ENCODE data around the gene ALOX12B. TPM values are rescaled to one million over a fixed set of nuclear protein-coding genes. Genes with fewer than 3 reads are reported as not detected.

ALOX12B gene
- total and polyA plus RNA-seq, 2 donors (not counting 1 experiment from before 2014, with no cell fraction given): 0.57 to 0.69 TPM

GRCh38 chr17:8060274-8060673 lies 27.2 kb downstream of the ALOX12B start:
- CTCF ChIA-PET: interaction anchor here (0.6 to 10.2 kb wide), 55 partner anchors 9 to 938 kb away, joined by 3 to 131 read pairs (median 5); partner anchors contain the start of genes ALOXE3, CCDC42, CNTROB and CYB5D1
- H2AFZ ChIP-seq (ENCODE audit: insufficient read depth, low read depth, low read length, poor library complexity, severe bottlenecking): no peak overlapping the region
- peaks cover 0 to 3% (median 0%) of the 10 kb centered on the region in 3 donors for H3K9me3 ChIP-seq (ENCODE audit: control extremely low read depth in 1 of 3, control insufficient read depth in 2 of 3, insufficient read depth in 1 of 3, low read length in 2 of 3)
- Mint-ChIP-seq H3K27ac (peak overlapping the region; percentile 41), H3K4me3 (no peak overlapping the region), H3K27me3 (peaks cover 46% of the 10 kb centered on the region), H3K4me1 (peaks cover 27% of the 10 kb centered on the region), H3K9me3 (ENCODE audit: insufficient read depth) (no peaks in the 10 kb centered on the region)
- no peaks in the 10 kb centered on the region for H3K79me2 ChIP-seq (ENCODE audit: control insufficient read depth, insufficient read depth, low read length)
- H3K36me3 ChIP-seq (replicated peaks in 1 of 2; ENCODE audit: control extremely low read depth in 1 of 2, control insufficient read depth in 1 of 2, extremely low read depth in 1 of 2, insufficient read depth in 2 of 2, low read length in 1 of 2): no peaks in the 10 kb centered on the region
- peaks cover 22 to 25% of the 10 kb centered on the region in 2 donors for H3K4me1 ChIP-seq (ENCODE audit: control insufficient read depth in 2 of 2, insufficient read depth in 2 of 2, low read length in 2 of 2)
- ATAC-seq (ENCODE audit: low read depth) (peak; percentile 40), DNase-seq (peak; percentile 87)
- H3K27me3 ChIP-seq (replicated peaks in 1 of 4; ENCODE audit: control extremely low read depth in 1 of 4, control insufficient read depth in 3 of 4, insufficient read depth in 4 of 4, low read length in 3 of 4): peaks cover 0 to 46% (median 22%) of the 10 kb centered on the region in 4 experiments
- no peak overlapping the region for H3K27ac ChIP-seq (ENCODE audit: low read length in 2 of 2)
- H3K4me2 ChIP-seq (replicated peaks; ENCODE audit: low read depth, low read length, poor library complexity, severe bottlenecking): no peak overlapping the region
- no peak overlapping the region for H3K4me3 ChIP-seq (ENCODE audit: control extremely low read depth in 1 of 5, extremely low read depth in 1 of 5, insufficient read depth in 1 of 5, low read depth in 2 of 5, low read length in 4 of 5)
- intact Hi-C loops (cut with micrococcal nuclease): loop anchor here (1.0 to 10.0 kb wide), 6 partner anchors 13 to 1465 kb away; no protein-coding TSS in a partner anchor
- WGBS (ENCODE audit: insufficient coverage): 0% methylated on average over 5 of the region's 10 CpGs
- H4K20me1 ChIP-seq (ENCODE audit: control insufficient read depth, insufficient read depth, low read length, poor library complexity, severe bottlenecking): no peaks in the 10 kb centered on the region
- POLR2A ChIA-PET: interaction anchor here (0.6 to 0.7 kb wide), 4 partner anchors 19 to 246 kb away, joined by 3 to 4 read pairs (median 3); no protein-coding TSS in a partner anchor
- TF ChIP-seq CTCF (IDR thresholded peaks at IDR 0.05) (peak; percentile 95), EZH2 (IDR thresholded peaks at IDR 0.05; ENCODE audit: borderline replicate concordance, insufficient read depth, low read depth, low read length, poor library complexity, severe bottlenecking) (no peak)
- no peak overlapping the region for H3K9ac ChIP-seq (ENCODE audit: low read length)

GRCh38 chr17:8059131-8059530 lies 28.4 kb downstream of the ALOX12B start:
- POLR2A ChIA-PET: interaction anchor here (0.5 kb wide), 1 partner anchor 11 kb away, joined by 4 read pairs; no protein-coding TSS in a partner anchor
- Mint-ChIP-seq H3K27ac (no peak overlapping the region), H3K4me3 (no peak overlapping the region), H3K9me3 (ENCODE audit: insufficient read depth) (no peaks in the 10 kb centered on the region), H3K4me1 (peaks cover 29% of the 10 kb centered on the region), H3K27me3 (peaks cover 41% of the 10 kb centered on the region)
- H3K27me3 ChIP-seq (replicated peaks in 1 of 4; ENCODE audit: control extremely low read depth in 1 of 4, control insufficient read depth in 3 of 4, insufficient read depth in 4 of 4, low read length in 3 of 4): peaks cover 0 to 37% (median 19%) of the 10 kb centered on the region in 4 experiments
- no peak overlapping the region for H2AFZ ChIP-seq (ENCODE audit: insufficient read depth, low read depth, low read length, poor library complexity, severe bottlenecking)
- intact Hi-C loops (cut with micrococcal nuclease): loop anchor here (5.0 kb wide), 1 partner anchor 127 kb away; the partner anchor contains the start of genes CNTROB and TRAPPC1
- CTCF ChIA-PET: interaction anchor here (0.7 to 10.2 kb wide), 28 partner anchors 11 to 836 kb away, joined by 3 to 131 read pairs (median 10); partner anchors contain the start of genes ALOXE3, CCDC42, GUCY2D and HES7
- H4K20me1 ChIP-seq (ENCODE audit: control insufficient read depth, insufficient read depth, low read length, poor library complexity, severe bottlenecking): no peaks in the 10 kb centered on the region
- no peak overlapping the region for H3K4me3 ChIP-seq (ENCODE audit: control extremely low read depth in 1 of 5, extremely low read depth in 1 of 5, insufficient read depth in 1 of 5, low read depth in 2 of 5, low read length in 4 of 5)
- H3K4me2 ChIP-seq (replicated peaks; ENCODE audit: low read depth, low read length, poor library complexity, severe bottlenecking): no peak overlapping the region
- no peak overlapping the region for H3K27ac ChIP-seq (ENCODE audit: low read length in 2 of 2)
- H3K79me2 ChIP-seq (ENCODE audit: control insufficient read depth, insufficient read depth, low read length): no peaks in the 10 kb centered on the region
- H3K9me3 ChIP-seq (ENCODE audit: control extremely low read depth in 1 of 3, control insufficient read depth in 2 of 3, insufficient read depth in 1 of 3, low read length in 2 of 3): no peaks in the 10 kb centered on the region
- H3K36me3 ChIP-seq (replicated peaks in 1 of 2; ENCODE audit: control extremely low read depth in 1 of 2, control insufficient read depth in 1 of 2, extremely low read depth in 1 of 2, insufficient read depth in 2 of 2, low read length in 1 of 2): no peaks in the 10 kb centered on the region
- H3K9ac ChIP-seq (ENCODE audit: low read length): no peak overlapping the region
- DNase-seq (peak; percentile 23), ATAC-seq (ENCODE audit: low read depth) (no peak)
- 1% methylated on average over 6 of the region's 7 CpGs for whole genome bisulfite sequencing (ENCODE audit: insufficient coverage)
- TF ChIP-seq CTCF (IDR thresholded peaks at IDR 0.05) (no peak), EZH2 (IDR thresholded peaks at IDR 0.05; ENCODE audit: borderline replicate concordance, insufficient read depth, low read depth, low read length, poor library complexity, severe bottlenecking) (no peak)
- peaks cover 22 to 25% of the 10 kb centered on the region in 2 donors for H3K4me1 ChIP-seq (ENCODE audit: control insufficient read depth in 2 of 2, insufficient read depth in 2 of 2, low read length in 2 of 2)

Data from B cell (primary cell).